Pons (tissue), 1 donor: ENCODE data around the gene ING3.
A peak's percentile ranks its signal among the peaks of the same experiment; 100 is the strongest.

Experiments used
- DNase-seq: peaks from one replicate; pipeline ENCODE4 v3.0.0-alpha.2; 2016; ENCODE audit warnings: low spot score

The ING3 gene

GRCh38 chr7:120950539-120951308, at the start of gene ING3:
TSS of gene ING3 (plus strand) at chr7:120950777. CDS start at chr7:120950897, 120 bp downstream.
- DNase-seq, result peak; percentile 98

GRCh38 chr7:120915314-120916105, 35.1 kb upstream of the ING3 start:
- DNase-seq, result no peak

GRCh38 chr7:120916121-120916520, 34.5 kb upstream of the ING3 start:
- no peak for DNase-seq

- no peak for DNase-seq
Observed at GRCh38 chr7:120916538-120916937, 34.0 kb upstream of the ING3 start.

GRCh38 chr7:120919466-120919865, 31.1 kb upstream of the ING3 start:
- DNase-seq, result no peak

- DNase-seq, result no peak
Observed at GRCh38 chr7:120920034-120920433, 30.5 kb upstream of the ING3 start.

GRCh38 chr7:120920591-120921274, 29.8 kb upstream of the ING3 start:
- DNase-seq, result no peak

GRCh38 chr7:120924837-120925236, 25.7 kb upstream of the ING3 start:
- no peak for DNase-seq

GRCh38 chr7:120925392-120925791, 25.2 kb upstream of the ING3 start:
- no peak for DNase-seq

- DNase-seq, result no peak
Observed at GRCh38 chr7:120926943-120927346, 23.6 kb upstream of the ING3 start.

GRCh38 chr7:120927454-120928103, 23.0 kb upstream of the ING3 start:
- no peak for DNase-seq

- DNase-seq, result no peak
Observed at GRCh38 chr7:120931243-120931642, 19.3 kb upstream of the ING3 start.

- DNase-seq, result no peak
Observed at GRCh38 chr7:120933475-120933874, 17.1 kb upstream of the ING3 start.

- DNase-seq, result no peak
Observed at GRCh38 chr7:120939345-120939744, 11.2 kb upstream of the ING3 start.

GRCh38 chr7:120941064-120941463, 9.5 kb upstream of the ING3 start:
- no peak for DNase-seq

GRCh38 chr7:120941856-120942255, 8.7 kb upstream of the ING3 start:
- no peak for DNase-seq

- DNase-seq, result no peak
Observed at GRCh38 chr7:120942861-120943260, 7.7 kb upstream of the ING3 start.

- no peak for DNase-seq
Observed at GRCh38 chr7:120944826-120945562, 5.6 kb upstream of the ING3 start.

GRCh38 chr7:120947980-120948379, 2.6 kb upstream of the ING3 start:
- no peak for DNase-seq

- peak; percentile 22 for DNase-seq
Observed at GRCh38 chr7:120949393-120949911, 1.1 kb upstream of the ING3 start.

- DNase-seq, result no peak
Observed at GRCh38 chr7:120949998-120950538, 509 bp upstream of the ING3 start.
